DMS153 (cell line): Measurements from ENCODE around the gene NUP205.
"Not testable (repeated sequence)": the region's sequence is repeated elsewhere in the genome, so short reads cannot be mapped to it uniquely, and the experiment has no call there.

Experiments used
- DNase-seq: peaks from one replicate; lab custom pipeline; 2025; lab: John Stamatoyannopoulos, UW

NUP205 gene

GRCh38 chr7:135620980-135621850 lies 63.5 kb downstream of the NUP205 start:
- peak; percentile 24 for DNase-seq

GRCh38 chr7:135634191-135634878 lies 76.6 kb downstream of the NUP205 start:
- no peak for DNase-seq

- DNase-seq, result not testable (repeated sequence)
These were observed 82.0 kb downstream of the NUP205 start for GRCh38 chr7:135639690-135640089.

GRCh38 chr7:135644154-135644553 lies 86.4 kb downstream of the NUP205 start:
- no peak for DNase-seq

GRCh38 chr7:135644729-135645128 lies 87.0 kb downstream of the NUP205 start:
- no peak for DNase-seq

- DNase-seq, result peak; percentile 4
These were observed 87.7 kb downstream of the NUP205 start for GRCh38 chr7:135645296-135645904.

GRCh38 chr7:135647755-135648154 lies 90.0 kb downstream of the NUP205 start:
- DNase-seq, result no peak

GRCh38 chr7:135648235-135648634 lies 90.5 kb downstream of the NUP205 start:
- no peak for DNase-seq

- no peak for DNase-seq
These were observed 93.3 kb downstream of the NUP205 start for GRCh38 chr7:135650831-135651573.

- DNase-seq, result peak; percentile 20
These were observed 95.8 kb downstream of the NUP205 start for GRCh38 chr7:135653340-135654080.

GRCh38 chr7:135658564-135658963 lies 100.8 kb downstream of the NUP205 start:
- no peak for DNase-seq

GRCh38 chr7:135659159-135659846 lies 101.6 kb downstream of the NUP205 start:
- peak; percentile 16 for DNase-seq

- DNase-seq, result no peak
These were observed 103.8 kb downstream of the NUP205 start for GRCh38 chr7:135661311-135662122.

- no peak for DNase-seq
These were observed 104.3 kb downstream of the NUP205 start for GRCh38 chr7:135662123-135662372.

- DNase-seq, result peak; percentile 85
These were observed 104.8 kb downstream of the NUP205 start, which contains the start of gene STMP1 for GRCh38 chr7:135662373-135663114. Gene STMP1 (plus strand): TSS chr7:135662514.

GRCh38 chr7:135664046-135664589 lies 106.4 kb downstream of the NUP205 start:
- no peak for DNase-seq

GRCh38 chr7:135665042-135665441 lies 107.3 kb downstream of the NUP205 start:
- no peak for DNase-seq

GRCh38 chr7:135666156-135666555 lies 108.4 kb downstream of the NUP205 start:
- no peak for DNase-seq

GRCh38 chr7:135666846-135667245 lies 109.1 kb downstream of the NUP205 start:
- no peak for DNase-seq
